Measurements from ENCODE around the gene SUV39H1. TPM values are rescaled to one million over a fixed set of nuclear protein-coding genes. Genes with fewer than 3 reads are reported as not detected.

SUV39H1 gene
- total and polyA plus RNA-seq, 9 of the 15 experiments (the other 6 are each of a cell fraction or from before 2014, with no cell fraction given): 4.7 to 34.7 (median 17.9) TPM

DNA sequence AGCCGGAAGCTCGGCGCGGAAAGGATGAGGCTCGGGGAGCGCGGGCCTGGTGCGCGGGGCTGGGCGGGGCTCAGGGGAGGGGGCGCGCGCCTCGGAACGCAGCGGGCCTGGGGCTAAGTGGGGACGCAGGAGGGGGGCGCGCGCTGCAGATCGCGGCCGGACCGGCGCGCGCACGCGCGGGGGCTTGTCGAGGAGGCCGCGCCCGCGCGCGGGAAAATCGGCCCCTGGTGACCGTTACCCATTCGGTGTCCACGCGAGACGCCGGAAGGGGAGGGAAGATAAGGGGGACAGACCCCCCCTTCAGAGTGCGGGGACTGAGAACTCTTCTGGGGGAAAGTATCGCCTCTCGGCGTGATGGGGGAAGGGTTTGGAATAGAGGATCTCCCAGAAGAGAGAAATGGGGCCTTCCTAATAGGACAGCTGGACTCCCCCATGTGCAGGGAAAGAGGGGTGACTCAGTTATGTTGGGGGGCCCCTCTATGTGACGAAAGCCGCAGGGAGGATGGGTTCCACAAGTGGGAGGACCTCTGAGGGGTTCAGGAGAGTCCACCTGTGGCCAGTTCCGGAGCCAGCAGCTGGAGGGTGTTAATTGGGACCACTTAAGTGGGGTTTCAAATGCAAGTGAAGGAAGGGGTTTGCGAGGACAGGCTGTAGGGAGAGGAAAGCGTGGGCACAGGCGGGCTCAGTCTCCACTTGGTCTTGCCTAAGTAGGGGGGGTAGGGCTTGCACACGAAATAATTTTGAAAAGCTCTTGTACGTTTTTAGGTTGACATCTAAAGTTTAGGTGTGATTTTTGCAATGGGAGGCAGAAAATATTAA lies 584 bp downstream of the SUV39H1 start (continued):
- TF ChIP-seq ZNF766 (CRISPR knock-in tag; conservative IDR thresholded peaks at IDR 0.05) (peak; percentile 29; the same call in 1 of the 2 replicates), ZEB2 (IDR thresholded peaks at IDR 0.05) (no peak), SREBF1 (IDR thresholded peaks at IDR 0.05; ENCODE audit: borderline replicate concordance, low read depth, low read length) (no peak), ZNF778 (CRISPR knock-in tag; IDR thresholded peaks at IDR 0.05) (no peak), BCOR (IDR thresholded peaks at IDR 0.05) (no peak), HNRNPK (IDR thresholded peaks at IDR 0.05; ENCODE audit: low read depth, low read length, poor library complexity, severe bottlenecking) (peak; percentile 22), ETV1 (tag; conservative IDR thresholded peaks at IDR 0.05; ENCODE audit: low read depth) (peak; percentile 58), SLC30A9 (CRISPR knock-in tag; IDR thresholded peaks at IDR 0.05) (no peak)
- TF ChIP-seq, protein P1, sequence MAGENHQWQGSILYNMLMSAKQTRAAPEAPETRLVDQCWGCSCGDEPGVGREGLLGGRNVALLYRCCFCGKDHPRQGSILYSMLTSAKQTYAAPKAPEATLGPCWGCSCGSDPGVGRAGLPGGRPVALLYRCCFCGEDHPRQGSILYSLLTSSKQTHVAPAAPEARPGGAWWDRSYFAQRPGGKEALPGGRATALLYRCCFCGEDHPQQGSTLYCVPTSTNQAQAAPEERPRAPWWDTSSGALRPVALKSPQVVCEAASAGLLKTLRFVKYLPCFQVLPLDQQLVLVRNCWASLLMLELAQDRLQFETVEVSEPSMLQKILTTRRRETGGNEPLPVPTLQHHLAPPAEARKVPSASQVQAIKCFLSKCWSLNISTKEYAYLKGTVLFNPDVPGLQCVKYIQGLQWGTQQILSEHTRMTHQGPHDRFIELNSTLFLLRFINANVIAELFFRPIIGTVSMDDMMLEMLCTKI (IDR thresholded peaks at IDR 0.05; ENCODE audit: partially characterized antibody): no peak
- TF ChIP-seq, protein P2, sequence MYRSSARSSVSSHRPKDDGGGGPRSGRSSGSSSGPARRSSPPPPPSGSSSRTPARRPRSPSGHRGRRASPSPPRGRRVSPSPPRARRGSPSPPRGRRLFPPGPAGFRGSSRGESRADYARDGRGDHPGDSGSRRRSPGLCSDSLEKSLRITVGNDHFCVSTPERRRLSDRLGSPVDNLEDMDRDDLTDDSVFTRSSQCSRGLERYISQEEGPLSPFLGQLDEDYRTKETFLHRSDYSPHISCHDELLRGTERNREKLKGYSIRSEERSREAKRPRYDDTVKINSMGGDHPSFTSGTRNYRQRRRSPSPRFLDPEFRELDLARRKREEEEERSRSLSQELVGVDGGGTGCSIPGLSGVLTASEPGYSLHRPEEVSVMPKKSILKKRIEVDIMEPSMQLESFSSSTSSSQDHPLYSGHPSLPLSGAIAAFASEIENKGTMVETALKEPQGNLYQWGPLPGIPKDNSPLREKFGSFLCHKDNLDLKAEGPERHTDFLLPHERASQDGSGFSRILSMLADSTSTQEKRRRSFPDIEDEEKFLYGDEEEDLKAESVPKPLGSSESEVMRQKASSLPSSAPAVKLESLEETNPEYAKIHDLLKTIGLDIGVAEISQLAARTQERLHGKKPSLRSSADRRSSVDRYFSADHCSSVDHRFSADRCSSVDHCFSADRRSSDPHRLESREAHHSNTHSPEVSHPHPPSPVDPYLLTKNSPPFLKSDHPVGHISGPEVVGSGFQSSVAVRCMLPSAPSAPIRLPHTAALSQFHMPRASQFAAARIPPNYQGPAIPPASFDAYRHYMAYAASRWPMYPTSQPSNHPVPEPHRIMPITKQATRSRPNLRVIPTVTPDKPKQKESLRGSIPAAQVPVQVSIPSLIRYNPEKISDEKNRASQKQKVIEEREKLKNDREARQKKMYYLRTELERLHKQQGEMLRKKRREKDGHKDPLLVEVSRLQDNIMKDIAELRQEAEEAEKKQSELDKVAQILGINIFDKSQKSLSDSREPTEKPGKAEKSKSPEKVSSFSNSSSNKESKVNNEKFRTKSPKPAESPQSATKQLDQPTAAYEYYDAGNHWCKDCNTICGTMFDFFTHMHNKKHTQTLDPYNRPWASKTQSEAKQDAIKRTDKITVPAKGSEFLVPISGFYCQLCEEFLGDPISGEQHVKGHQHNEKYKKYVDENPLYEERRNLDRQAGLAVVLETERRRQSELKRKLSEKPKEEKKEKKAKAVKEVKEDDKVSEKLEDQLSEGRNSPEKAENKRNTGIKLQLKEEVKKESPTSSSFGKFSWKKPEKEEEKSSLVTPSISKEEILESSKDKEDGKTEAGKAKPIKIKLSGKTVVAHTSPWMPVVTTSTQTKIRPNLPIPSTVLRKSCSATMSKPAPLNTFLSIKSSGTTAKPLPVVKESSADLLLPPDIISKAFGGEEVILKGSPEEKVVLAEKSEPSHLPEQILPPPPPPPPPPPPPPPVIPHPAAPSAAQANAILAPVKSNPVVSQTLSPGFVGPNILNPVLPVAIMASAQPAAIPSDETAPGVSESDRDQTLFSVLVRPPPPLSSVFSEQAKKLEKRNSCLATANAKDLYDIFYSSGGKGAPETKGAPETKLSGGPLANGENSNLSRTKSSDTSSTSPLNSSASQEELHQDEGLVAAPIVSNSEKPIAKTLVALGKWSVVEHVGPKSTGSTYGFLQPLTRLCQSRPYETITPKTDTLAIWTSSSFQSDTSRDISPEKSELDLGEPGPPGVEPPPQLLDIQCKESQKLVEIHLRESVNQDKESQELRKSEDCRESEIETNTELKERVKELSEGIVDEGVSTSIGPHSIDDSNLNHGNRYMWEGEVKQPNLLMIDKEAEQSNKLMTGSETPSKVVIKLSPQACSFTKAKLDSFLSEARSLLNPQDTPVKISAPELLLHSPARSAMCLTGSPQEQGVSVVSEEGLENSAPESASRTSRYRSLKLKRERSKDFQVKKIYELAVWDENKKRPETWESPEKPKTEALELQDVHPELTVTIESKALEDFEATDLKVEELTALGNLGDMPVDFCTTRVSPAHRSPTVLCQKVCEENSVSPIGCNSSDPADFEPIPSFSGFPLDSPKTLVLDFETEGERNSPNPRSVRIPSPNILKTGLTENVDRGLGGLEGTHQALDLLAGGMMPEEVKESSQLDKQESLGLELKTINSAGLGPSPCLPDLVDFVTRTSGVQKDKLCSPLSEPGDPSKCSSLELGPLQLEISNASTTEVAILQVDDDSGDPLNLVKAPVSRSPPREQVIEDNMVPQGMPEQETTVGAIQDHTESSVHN (IDR thresholded peaks at IDR 0.05; ENCODE audit: borderline replicate concordance in 1 of 2, low read depth in 1 of 2): no peak
- TF ChIP-seq, protein P3, sequence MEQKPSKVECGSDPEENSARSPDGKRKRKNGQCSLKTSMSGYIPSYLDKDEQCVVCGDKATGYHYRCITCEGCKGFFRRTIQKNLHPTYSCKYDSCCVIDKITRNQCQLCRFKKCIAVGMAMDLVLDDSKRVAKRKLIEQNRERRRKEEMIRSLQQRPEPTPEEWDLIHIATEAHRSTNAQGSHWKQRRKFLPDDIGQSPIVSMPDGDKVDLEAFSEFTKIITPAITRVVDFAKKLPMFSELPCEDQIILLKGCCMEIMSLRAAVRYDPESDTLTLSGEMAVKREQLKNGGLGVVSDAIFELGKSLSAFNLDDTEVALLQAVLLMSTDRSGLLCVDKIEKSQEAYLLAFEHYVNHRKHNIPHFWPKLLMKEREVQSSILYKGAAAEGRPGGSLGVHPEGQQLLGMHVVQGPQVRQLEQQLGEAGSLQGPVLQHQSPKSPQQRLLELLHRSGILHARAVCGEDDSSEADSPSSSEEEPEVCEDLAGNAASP (IDR thresholded peaks at IDR 0.05): no peak
- TF ChIP-seq, protein P4, sequence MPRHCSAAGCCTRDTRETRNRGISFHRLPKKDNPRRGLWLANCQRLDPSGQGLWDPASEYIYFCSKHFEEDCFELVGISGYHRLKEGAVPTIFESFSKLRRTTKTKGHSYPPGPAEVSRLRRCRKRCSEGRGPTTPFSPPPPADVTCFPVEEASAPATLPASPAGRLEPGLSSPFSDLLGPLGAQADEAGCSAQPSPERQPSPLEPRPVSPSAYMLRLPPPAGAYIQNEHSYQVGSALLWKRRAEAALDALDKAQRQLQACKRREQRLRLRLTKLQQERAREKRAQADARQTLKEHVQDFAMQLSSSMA (CRISPR knock-in tag; IDR thresholded peaks at IDR 0.05): no peak
- TF ChIP-seq, protein P5, sequence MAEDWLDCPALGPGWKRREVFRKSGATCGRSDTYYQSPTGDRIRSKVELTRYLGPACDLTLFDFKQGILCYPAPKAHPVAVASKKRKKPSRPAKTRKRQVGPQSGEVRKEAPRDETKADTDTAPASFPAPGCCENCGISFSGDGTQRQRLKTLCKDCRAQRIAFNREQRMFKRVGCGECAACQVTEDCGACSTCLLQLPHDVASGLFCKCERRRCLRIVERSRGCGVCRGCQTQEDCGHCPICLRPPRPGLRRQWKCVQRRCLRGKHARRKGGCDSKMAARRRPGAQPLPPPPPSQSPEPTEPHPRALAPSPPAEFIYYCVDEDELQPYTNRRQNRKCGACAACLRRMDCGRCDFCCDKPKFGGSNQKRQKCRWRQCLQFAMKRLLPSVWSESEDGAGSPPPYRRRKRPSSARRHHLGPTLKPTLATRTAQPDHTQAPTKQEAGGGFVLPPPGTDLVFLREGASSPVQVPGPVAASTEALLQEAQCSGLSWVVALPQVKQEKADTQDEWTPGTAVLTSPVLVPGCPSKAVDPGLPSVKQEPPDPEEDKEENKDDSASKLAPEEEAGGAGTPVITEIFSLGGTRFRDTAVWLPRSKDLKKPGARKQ (CRISPR knock-in tag; IDR thresholded peaks at IDR 0.05): no peak

All from K562 (cell line).